A673 (cell line): ENCODE data around the gene WDR11. TPM values are rescaled to one million over a fixed set of nuclear protein-coding genes. Genes with fewer than 3 reads are reported as not detected.

Source experiments
- BruUV-seq: library from RNA; stranded (reverse); fragments of 400-500 nt; replicated peaks from 2 replicates; lab custom pipeline; 2021; lab: Mats Ljungman, UMichigan
- CTCF ChIA-PET: fragments of 300-600 bp; sonication (Branson Sonifier 250); formaldehyde crosslinking; loops from one replicate; lab custom pipeline; 2022; ENCODE audit warnings: antibody characterized with exemption; lab: Charles Lee
- POLR2A ChIA-PET: fragments of 300-600 bp; sonication (Branson Sonifier 250); formaldehyde crosslinking; loops from one replicate; lab custom pipeline; 2022; ENCODE audit warnings: antibody characterized with exemption; ENCODE audit not compliant: low non-redundant PET; lab: Charles Lee
- DNase-seq: peaks from one replicate; pipeline ENCODE4 v3.0.0-alpha.2; 2015; ENCODE audit warnings: low spot score
- H3K27ac ChIP-seq: fragments of 200-600 bp; sonication (generic); 2 replicates; pipeline ENCODE4 v1.5.1; 2016; ENCODE audit warnings: mixed run types, low read depth, mild to moderate bottlenecking, mixed read lengths, antibody characterized with exemption, low read length; ENCODE audit not compliant: poor library complexity, severe bottlenecking
- H3K27me3 ChIP-seq: fragments of 200-600 bp; sonication (generic); replicated peaks from 2 replicates; pipeline ENCODE4 v1.6.1; 2017; ENCODE audit warnings: mixed run types, low read depth, mild to moderate bottlenecking, mixed read lengths, antibody characterized with exemption, low read length; ENCODE audit not compliant: insufficient read depth, poor library complexity
- H3K36me3 ChIP-seq: fragments of 200-600 bp; sonication (generic); 2 replicates; pipeline ENCODE4 v1.6.1; 2016; ENCODE audit warnings: mixed run types, mild to moderate bottlenecking, mixed read lengths, antibody characterized with exemption, low read length; ENCODE audit not compliant: insufficient read depth, poor library complexity, severe bottlenecking
- H3K4me1 ChIP-seq: fragments of 200-600 bp; sonication (generic); 2 replicates; pipeline ENCODE4 v1.6.1; 2017; ENCODE audit warnings: mixed run types, mild to moderate bottlenecking, mixed read lengths, antibody characterized with exemption, low read length; ENCODE audit not compliant: insufficient read depth, poor library complexity, severe bottlenecking
- H3K4me3 ChIP-seq: fragments of 200-600 bp; sonication (generic); 2 replicates; pipeline ENCODE4 v1.5.1; 2016; ENCODE audit warnings: low read depth, mixed run types, mild to moderate bottlenecking, mixed read lengths, low read length; ENCODE audit not compliant: poor library complexity, severe bottlenecking
- H3K9me3 ChIP-seq: fragments of 200-600 bp; sonication (generic); 2 replicates; pipeline ENCODE4 v1.6.1; 2016; ENCODE audit warnings: mixed run types, low read depth, mild to moderate bottlenecking, mixed read lengths, antibody characterized with exemption, low read length; ENCODE audit not compliant: poor library complexity, severe bottlenecking
- CTCF ChIP-seq: fragments of 300-800, 200-600 bp; sonication (generic); conservative IDR thresholded peaks from 2 replicates; pipeline ENCODE4 v1.5.1; 2017; ENCODE audit warnings: low read depth, mild to moderate bottlenecking, antibody characterized with exemption, low read length, moderate library complexity, mixed read lengths
- EZH2 ChIP-seq: fragments of 200-600 bp; sonication (generic); IDR thresholded peaks from 2 replicates; pipeline ENCODE4 v1.6.1; 2017; ENCODE audit warnings: borderline replicate concordance, low read depth, mild to moderate bottlenecking, mixed read lengths, antibody characterized with exemption, low read length; ENCODE audit not compliant: poor library complexity, severe bottlenecking
- intact Hi-C: fragments of 100-400 bp; cut with micrococcal nuclease; formaldehyde crosslinking; loops from one replicate; pipeline ENCODE4 v1.10.0; 2022; ENCODE audit not compliant: unreplicated experiment
- total RNA-seq: library from RNA; stranded (reverse); gene quantifications from 2 replicates; pipeline ENCODE4 v1.2.3, GENCODE V29; 2021

The WDR11 gene
- total RNA-seq, 1 experiment from 2014 or later = 33.4 TPM

DNA sequence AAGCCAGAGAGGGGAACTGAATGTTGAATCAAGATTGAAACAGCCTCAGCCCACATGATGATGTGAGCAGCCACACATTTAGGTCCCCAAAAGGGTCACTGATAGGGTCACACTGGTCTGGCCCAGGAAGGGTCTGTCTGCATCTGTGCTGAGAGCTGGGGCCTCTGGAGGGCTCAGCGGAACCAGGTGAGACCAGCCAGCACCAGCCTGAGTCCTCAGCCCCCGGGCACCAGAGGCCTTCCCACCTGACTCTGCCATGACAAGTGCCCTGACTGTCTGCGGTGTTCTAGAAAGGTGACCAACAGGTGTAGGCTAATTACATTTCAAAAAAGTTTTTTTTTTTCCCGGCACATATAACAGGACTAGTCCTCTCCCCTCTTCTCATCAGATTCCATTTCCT lies 76.2 kb downstream of the WDR11 start:
- ChIA-PET CTCF (no interaction called here), POLR2A (interaction anchor here (0.7 kb wide), 1 partner anchor 824 kb away, joined by 3 read pairs; no protein-coding TSS in a partner anchor)
- no peaks in the 10 kb centered on the region for H3K4me1 ChIP-seq
- no peak for DNase-seq
- no peaks in the 10 kb centered on the region for H3K36me3 ChIP-seq
- H3K27ac ChIP-seq = no peak overlapping the region
- no peaks in the 10 kb centered on the region for H3K27me3 ChIP-seq
- BruUV-seq = no TSS peak
- no peak for TF ChIP-seq CTCF
- no peak for TF ChIP-seq EZH2
- no peaks in the 10 kb centered on the region for H3K9me3 ChIP-seq
- intact Hi-C loops = no loop called here
- H3K4me3 ChIP-seq = no peak overlapping the region

DNA sequence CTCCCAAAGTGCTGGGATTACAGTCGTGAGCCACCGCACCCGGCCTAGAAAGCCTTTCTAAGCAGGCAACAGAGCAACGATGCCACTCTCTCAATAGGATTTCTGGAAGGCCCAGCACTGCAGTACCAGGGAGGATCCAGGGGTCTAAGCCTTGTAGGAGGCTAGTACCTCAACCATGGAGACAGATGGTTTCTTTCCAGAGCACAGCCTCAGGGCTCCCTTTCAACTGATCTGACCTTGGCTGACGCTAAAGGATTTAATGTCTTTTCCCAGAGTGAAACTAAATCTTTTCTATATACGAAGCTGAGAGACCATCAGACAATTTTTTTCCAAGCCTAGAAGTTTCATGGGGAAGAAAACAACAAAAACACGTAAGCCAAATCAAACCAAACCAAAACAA lies 78.0 kb downstream of the WDR11 start:
- no peak for TF ChIP-seq EZH2
- TF ChIP-seq CTCF = no peak
- ChIA-PET CTCF (no interaction called here), POLR2A (no interaction called here)
- Histone ChIP-seq H3K9me3 (no peaks in the 10 kb centered on the region), H3K4me1 (no peaks in the 10 kb centered on the region), H3K4me3 (no peak overlapping the region), H3K27me3 (no peaks in the 10 kb centered on the region), H3K36me3 (no peaks in the 10 kb centered on the region), H3K27ac (no peak overlapping the region)
- intact Hi-C loops = no loop called here
- no TSS peak for BruUV-seq
- DNase-seq = no peak

- TF ChIP-seq EZH2 = no peak
- no peak for TF ChIP-seq CTCF
- intact Hi-C loops = no loop called here
- ChIA-PET POLR2A (no interaction called here), CTCF (no interaction called here)
- no peaks in the 10 kb centered on the region for H3K27me3 ChIP-seq
- no peak overlapping the region for H3K4me3 ChIP-seq
- H3K36me3 ChIP-seq = no peaks in the 10 kb centered on the region
- no peaks in the 10 kb centered on the region for H3K4me1 ChIP-seq
- no peak for DNase-seq
- BruUV-seq = no TSS peak
- no peak overlapping the region for H3K27ac ChIP-seq
- H3K9me3 ChIP-seq = no peaks in the 10 kb centered on the region
These were observed 80.3 kb downstream of the WDR11 start for GRCh38 chr10:120931423-120931822.
